Activated CD8-positive, alpha-beta T cell treated with anti-CD3 and anti-CD28 coated beads for 36 hours (primary cell): ENCODE measurements around the gene PTS. TPM values are rescaled to one million over a fixed set of nuclear protein-coding genes. Genes with fewer than 3 reads are reported as not detected.

Experiments
- ATAC-seq: fragments of 200-7000 bp; cut with Tn5 transposase; one replicate; pipeline ENCODE4 v1.10.0; 2021; ENCODE audit warnings: mild to moderate bottlenecking, moderate library complexity
- CTCF ChIA-PET: fragments of 350-600 bp; sonication (Branson Sonifier 250); formaldehyde crosslinking; loops from one replicate; lab custom pipeline; 2021; ENCODE audit warnings: antibody characterized with exemption; lab: Charles Lee
- POLR2A ChIA-PET: fragments of 350-600 bp; sonication (Branson Sonifier 250); formaldehyde crosslinking; loops from one replicate; lab custom pipeline; 2021; ENCODE audit warnings: antibody characterized with exemption; lab: Charles Lee
- DNase-seq: peaks from one replicate; pipeline ENCODE4 v3.0.0-alpha.2; 2020
- H3K27ac Mint-ChIP-seq: one replicate; pipeline ENCODE4 v1.8.0; 2021; ENCODE audit warnings: mild to moderate bottlenecking, mixed read lengths
- H3K27me3 Mint-ChIP-seq: one replicate; pipeline ENCODE4 v1.8.0; 2021; ENCODE audit warnings: mixed read lengths
- H3K36me3 Mint-ChIP-seq: one replicate; pipeline ENCODE4 v1.8.0; 2021; ENCODE audit warnings: low read depth, mixed read lengths
- H3K4me1 Mint-ChIP-seq: one replicate; pipeline ENCODE4 v1.8.0; 2021; ENCODE audit warnings: low read depth, mixed read lengths
- H3K4me3 Mint-ChIP-seq: one replicate; pipeline ENCODE4 v1.8.0; 2021; ENCODE audit warnings: mild to moderate bottlenecking, moderate library complexity, mixed read lengths
- H3K9me3 Mint-ChIP-seq: one replicate; pipeline ENCODE4 v1.8.0; 2021; ENCODE audit warnings: mixed read lengths
- CTCF ChIP-seq: fragments of 200-600 bp; IDR thresholded peaks from one replicate; pipeline ENCODE4 v1.8.0; 2022; ENCODE audit warnings: antibody characterized with exemption, mild to moderate bottlenecking
- intact Hi-C: fragments of 100-400 bp; cut with micrococcal nuclease; formaldehyde crosslinking; loops from one replicate; pipeline ENCODE4 v1.10.0; 2022
- total RNA-seq, 2 experiments: library from RNA; stranded (reverse); gene quantifications; one replicate each; pipeline ENCODE4 v1.2.3, GENCODE V29; 2021

PTS gene
- total RNA-seq, 2 experiments from 2014 or later, result 22.6 to 24.9 TPM

DNA sequence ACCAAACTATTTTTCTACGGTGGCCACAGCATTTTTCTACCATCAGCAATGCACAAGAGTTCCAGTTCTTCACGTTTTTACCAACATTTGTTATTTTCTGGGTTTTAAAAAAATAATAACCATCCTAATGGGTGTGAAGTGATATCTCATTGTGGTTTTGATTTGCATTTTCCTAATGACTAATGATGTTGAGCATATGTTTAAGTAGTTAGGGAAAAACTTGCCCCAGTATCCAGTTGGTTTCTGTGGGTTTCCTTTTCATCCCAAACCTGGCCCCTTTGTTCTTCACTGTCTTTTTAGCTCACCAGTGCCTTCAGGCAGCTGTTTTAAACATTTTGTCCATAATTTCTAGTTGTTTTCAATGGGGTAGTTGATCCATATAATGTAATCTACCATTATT is 14.7 kb upstream of the PTS start:
- Mint-ChIP-seq H3K27me3 (peaks cover 6% of the 10 kb centered on the region), H3K27ac (no peak overlapping the region), H3K4me3 (no peak overlapping the region), H3K9me3 (no peaks in the 10 kb centered on the region), H3K36me3 (no peaks in the 10 kb centered on the region), H3K4me1 (peaks cover 5% of the 10 kb centered on the region)
- ChIA-PET CTCF (interaction anchor here (0.8 kb wide), 1 partner anchor 8 kb away, joined by 4 read pairs; no protein-coding TSS in a partner anchor), POLR2A (no interaction called here)
- intact Hi-C loops, result loop anchor here (10.0 kb wide), 1 partner anchor 343 kb away; no protein-coding TSS in a partner anchor
- DNase-seq (no peak), ATAC-seq (no peak)
- TF ChIP-seq CTCF, result no peak

GRCh38 chr11:112212290-112212689 is 13.9 kb upstream of the PTS start:
- CTCF ChIA-PET, result interaction anchor here (0.8 to 0.9 kb wide), 2 partner anchors 8 to 37 kb away, joined by 4 read pairs; partner anchors contain the start of gene BCO2
- no peak for TF ChIP-seq CTCF
- POLR2A ChIA-PET, result no interaction called here
- ATAC-seq (no peak), DNase-seq (no peak)
- Mint-ChIP-seq H3K4me3 (no peak overlapping the region), H3K36me3 (no peaks in the 10 kb centered on the region), H3K27me3 (peaks cover 6% of the 10 kb centered on the region), H3K9me3 (no peaks in the 10 kb centered on the region), H3K27ac (no peak overlapping the region), H3K4me1 (peaks cover 5% of the 10 kb centered on the region)
- intact Hi-C loops, result loop anchor here (10.0 kb wide), 1 partner anchor 343 kb away; no protein-coding TSS in a partner anchor

DNA sequence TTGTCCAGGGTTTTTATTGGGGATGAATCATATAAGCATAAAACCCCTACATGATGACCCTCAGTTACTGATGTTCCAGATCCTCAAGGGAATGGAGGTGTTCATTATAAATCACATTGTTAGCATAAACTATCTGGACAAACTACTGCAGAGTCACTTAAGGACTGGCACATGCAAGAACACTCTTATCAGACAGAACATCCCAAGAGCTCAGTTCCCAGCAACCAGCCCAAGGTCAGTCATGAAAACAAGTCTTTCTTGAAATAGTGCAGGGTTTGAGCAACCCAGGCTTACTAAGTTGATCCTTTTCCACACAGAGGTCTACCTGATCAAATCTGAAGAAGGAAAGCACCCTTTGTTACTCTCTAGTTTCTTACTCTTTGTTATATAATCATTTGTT is 13.5 kb upstream of the PTS start:
- intact Hi-C loops, result loop anchor here (10.0 kb wide), 1 partner anchor 342 kb away; no protein-coding TSS in a partner anchor
- Mint-ChIP-seq H3K27me3 (peaks cover 6% of the 10 kb centered on the region), H3K4me3 (no peak overlapping the region), H3K27ac (no peak overlapping the region), H3K9me3 (no peaks in the 10 kb centered on the region), H3K4me1 (peaks cover 5% of the 10 kb centered on the region), H3K36me3 (no peaks in the 10 kb centered on the region)
- no peak for ATAC-seq
- no peak for TF ChIP-seq CTCF
- ChIA-PET CTCF (interaction anchor here (0.9 kb wide), 1 partner anchor 37 kb away, joined by 4 read pairs; the partner anchor contains the start of gene BCO2), POLR2A (no interaction called here)
- no peak for DNase-seq

- H3K4me3 Mint-ChIP-seq, result no peak overlapping the region
- intact Hi-C loops, result loop anchor here (10.0 kb wide), 1 partner anchor 341 kb away; no protein-coding TSS in a partner anchor
- H3K9me3 Mint-ChIP-seq, result no peaks in the 10 kb centered on the region
- no peak overlapping the region for H3K27ac Mint-ChIP-seq
- H3K27me3 Mint-ChIP-seq, result peaks cover 6% of the 10 kb centered on the region
- ATAC-seq (no peak), DNase-seq (no peak)
- POLR2A ChIA-PET, result no interaction called here
- CTCF ChIA-PET, result interaction anchor here (0.6 to 3.9 kb wide), 4 partner anchors 19 to 342 kb away, joined by 3 to 32 read pairs (median 4); no protein-coding TSS in a partner anchor
- no peaks in the 10 kb centered on the region for H3K36me3 Mint-ChIP-seq
- peaks cover 5% of the 10 kb centered on the region for H3K4me1 Mint-ChIP-seq
- TF ChIP-seq CTCF, result no peak
Measured at GRCh38 chr11:112213753-112214152, 12.5 kb upstream of the PTS start.

- Mint-ChIP-seq H3K4me3 (no peak overlapping the region), H3K27me3 (peaks cover 6% of the 10 kb centered on the region), H3K9me3 (no peaks in the 10 kb centered on the region), H3K36me3 (no peaks in the 10 kb centered on the region), H3K27ac (no peak overlapping the region), H3K4me1 (peaks cover 10% of the 10 kb centered on the region)
- no peak for ATAC-seq
- TF ChIP-seq CTCF, result no peak
- DNase-seq, result no peak
- intact Hi-C loops, result loop anchor here (10.0 kb wide), 1 partner anchor 339 kb away; no protein-coding TSS in a partner anchor
- CTCF ChIA-PET, result interaction anchor here (1.2 to 3.9 kb wide), 2 partner anchors 64 to 66 kb away, joined by 3 to 32 read pairs; no protein-coding TSS in a partner anchor
- POLR2A ChIA-PET, result interaction anchor here (1.0 kb wide), 1 partner anchor 25 kb away, joined by 3 read pairs; no protein-coding TSS in a partner anchor
Measured at GRCh38 chr11:112215621-112216020, 10.6 kb upstream of the PTS start.
